ENCODE results near the gene OR10H1.

DNA sequence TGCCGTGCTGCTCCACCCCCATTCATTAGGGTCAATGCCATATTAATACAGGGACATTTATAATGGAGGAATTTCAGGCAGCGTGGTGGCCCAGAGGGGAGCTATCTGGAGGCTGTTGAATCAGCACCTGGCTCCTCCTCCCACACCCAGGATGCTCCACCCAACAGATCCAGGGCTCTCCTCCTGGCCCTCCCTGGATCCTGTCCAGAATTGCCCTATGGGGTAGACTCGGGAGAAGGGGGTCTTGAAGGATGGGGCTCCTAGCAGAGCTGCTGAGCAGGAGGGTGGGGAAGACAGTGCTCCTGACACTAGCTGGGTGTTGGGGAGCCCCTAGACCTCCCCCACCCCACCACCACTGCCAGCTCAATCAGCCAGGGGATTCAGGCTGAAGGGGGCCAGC lies 33.3 kb downstream of the OR10H1 start:
- TF ChIP-seq EZH2 (IDR thresholded peaks at IDR 0.05) = no peak
- TF ChIP-seq, protein P1, sequence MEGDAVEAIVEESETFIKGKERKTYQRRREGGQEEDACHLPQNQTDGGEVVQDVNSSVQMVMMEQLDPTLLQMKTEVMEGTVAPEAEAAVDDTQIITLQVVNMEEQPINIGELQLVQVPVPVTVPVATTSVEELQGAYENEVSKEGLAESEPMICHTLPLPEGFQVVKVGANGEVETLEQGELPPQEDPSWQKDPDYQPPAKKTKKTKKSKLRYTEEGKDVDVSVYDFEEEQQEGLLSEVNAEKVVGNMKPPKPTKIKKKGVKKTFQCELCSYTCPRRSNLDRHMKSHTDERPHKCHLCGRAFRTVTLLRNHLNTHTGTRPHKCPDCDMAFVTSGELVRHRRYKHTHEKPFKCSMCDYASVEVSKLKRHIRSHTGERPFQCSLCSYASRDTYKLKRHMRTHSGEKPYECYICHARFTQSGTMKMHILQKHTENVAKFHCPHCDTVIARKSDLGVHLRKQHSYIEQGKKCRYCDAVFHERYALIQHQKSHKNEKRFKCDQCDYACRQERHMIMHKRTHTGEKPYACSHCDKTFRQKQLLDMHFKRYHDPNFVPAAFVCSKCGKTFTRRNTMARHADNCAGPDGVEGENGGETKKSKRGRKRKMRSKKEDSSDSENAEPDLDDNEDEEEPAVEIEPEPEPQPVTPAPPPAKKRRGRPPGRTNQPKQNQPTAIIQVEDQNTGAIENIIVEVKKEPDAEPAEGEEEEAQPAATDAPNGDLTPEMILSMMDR (IDR thresholded peaks at IDR 0.05) = no peak

Measured in neural progenitor cell (in vitro differentiated cells).